ENCODE data around the gene TTR. TPM values are rescaled to one million over a fixed set of nuclear protein-coding genes. Genes with fewer than 3 reads are reported as not detected.

TTR gene
- total RNA-seq, 4 donors from 2014 or later = not detected

- intact Hi-C loops (cut with DNase I; ENCODE audit: low total_unique reads) = no loop called here
- H3K9me3 ChIP-seq = no peaks in the 10 kb centered on the region
- no peak for TF ChIP-seq CTCF (IDR thresholded peaks at IDR 0.05)
- no peak for TF ChIP-seq POLR2A (IDR thresholded peaks at IDR 0.05)
- H3K36me3 ChIP-seq = no peaks in the 10 kb centered on the region
- H3K27ac ChIP-seq = no peak overlapping the region
- no peaks in the 10 kb centered on the region for H3K4me1 ChIP-seq
- no peaks in the 10 kb centered on the region for H3K27me3 ChIP-seq
- H3K4me3 ChIP-seq = no peak overlapping the region
- DNase-seq = no peak
Observed at GRCh38 chr18:31585991-31586390, 5.7 kb upstream of the TTR start.

DNA sequence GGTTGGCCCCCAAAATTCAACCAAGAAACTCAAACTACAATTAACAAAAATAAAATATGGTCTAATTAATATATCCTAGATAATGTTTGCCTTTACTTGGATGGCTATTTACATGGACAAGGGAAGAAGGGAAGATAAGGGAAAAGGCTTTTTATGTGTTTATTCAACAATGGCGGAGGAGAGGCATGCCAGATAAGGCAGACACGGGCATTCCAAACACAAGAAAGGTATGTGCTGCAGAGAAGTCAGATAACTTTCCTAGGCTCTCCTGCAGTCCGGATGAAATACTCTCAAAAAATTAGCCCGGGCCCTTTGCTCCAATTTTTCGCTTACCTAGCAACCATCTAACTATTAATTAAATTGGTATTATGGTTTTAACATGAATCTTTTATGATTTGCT lies 5.1 kb upstream of the TTR start:
- DNase-seq = no peak
- H3K4me3 ChIP-seq = no peak overlapping the region
- H3K9me3 ChIP-seq = no peaks in the 10 kb centered on the region
- H3K36me3 ChIP-seq = no peaks in the 10 kb centered on the region
- no peak overlapping the region for H3K27ac ChIP-seq
- no peaks in the 10 kb centered on the region for H3K27me3 ChIP-seq
- TF ChIP-seq POLR2A (IDR thresholded peaks at IDR 0.05) (no peak), CTCF (IDR thresholded peaks at IDR 0.05) (no peak)
- intact Hi-C loops (cut with DNase I; ENCODE audit: low total_unique reads) = no loop called here
- H3K4me1 ChIP-seq = no peaks in the 10 kb centered on the region

- intact Hi-C loops (cut with DNase I; ENCODE audit: low total_unique reads) = no loop called here
- Histone ChIP-seq H3K4me3 (no peak overlapping the region), H3K36me3 (no peaks in the 10 kb centered on the region), H3K27me3 (no peaks in the 10 kb centered on the region), H3K9me3 (no peaks in the 10 kb centered on the region), H3K4me1 (no peaks in the 10 kb centered on the region), H3K27ac (no peak overlapping the region)
- DNase-seq = no peak
- TF ChIP-seq CTCF (IDR thresholded peaks at IDR 0.05) (no peak), POLR2A (IDR thresholded peaks at IDR 0.05) (no peak)
Observed at GRCh38 chr18:31587529-31587928, 4.1 kb upstream of the TTR start.

- no peak for DNase-seq
- no peaks in the 10 kb centered on the region for H3K4me1 ChIP-seq
- intact Hi-C loops (cut with DNase I; ENCODE audit: low total_unique reads) = no loop called here
- no peak overlapping the region for H3K27ac ChIP-seq
- no peak overlapping the region for H3K4me3 ChIP-seq
- H3K9me3 ChIP-seq = no peaks in the 10 kb centered on the region
- H3K36me3 ChIP-seq = no peaks in the 10 kb centered on the region
- H3K27me3 ChIP-seq = no peaks in the 10 kb centered on the region
- no peak for TF ChIP-seq POLR2A (IDR thresholded peaks at IDR 0.05)
- TF ChIP-seq CTCF (IDR thresholded peaks at IDR 0.05) = no peak
Observed at GRCh38 chr18:31590570-31590969, 1.1 kb upstream of the TTR start.

DNA sequence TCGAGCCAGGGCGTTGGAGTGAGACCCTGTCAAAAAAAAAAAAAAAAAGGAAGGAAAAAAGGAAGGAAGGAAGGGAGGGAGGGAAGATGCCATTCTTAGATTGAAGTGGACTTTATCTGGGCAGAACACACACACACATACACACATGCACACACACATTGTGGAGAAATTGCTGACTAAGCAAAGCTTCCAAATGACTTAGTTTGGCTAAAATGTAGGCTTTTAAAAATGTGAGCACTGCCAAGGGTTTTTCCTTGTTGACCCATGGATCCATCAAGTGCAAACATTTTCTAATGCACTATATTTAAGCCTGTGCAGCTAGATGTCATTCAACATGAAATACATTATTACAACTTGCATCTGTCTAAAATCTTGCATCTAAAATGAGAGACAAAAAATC lies 564 bp upstream of the TTR start:
- Histone ChIP-seq H3K36me3 (no peaks in the 10 kb centered on the region), H3K9me3 (no peaks in the 10 kb centered on the region), H3K27ac (no peak overlapping the region), H3K27me3 (no peaks in the 10 kb centered on the region), H3K4me3 (no peak overlapping the region), H3K4me1 (no peaks in the 10 kb centered on the region)
- intact Hi-C loops (cut with DNase I; ENCODE audit: low total_unique reads) = no loop called here
- DNase-seq = no peak
- TF ChIP-seq POLR2A (IDR thresholded peaks at IDR 0.05) (no peak), CTCF (IDR thresholded peaks at IDR 0.05) (no peak)
